ENCODE results near the gene MFAP3L. TPM values are rescaled to one million over a fixed set of nuclear protein-coding genes. Genes with fewer than 3 reads are reported as not detected.

MFAP3L gene
- polyA plus RNA-seq, 1 donor from 2014 or later: 4.0 TPM

- H3K9ac ChIP-seq (ENCODE audit: low read length): no peak overlapping the region
- H3K36me3 ChIP-seq (ENCODE audit: insufficient read depth, low read length): no peaks in the 10 kb centered on the region
- no peak overlapping the region for H3K4me3 ChIP-seq (ENCODE audit: low read length)
- H4K20me1 ChIP-seq (ENCODE audit: insufficient read depth): no peaks in the 10 kb centered on the region
- no peaks in the 10 kb centered on the region for H3K9me2 ChIP-seq (ENCODE audit: insufficient read depth, low read length)
- H3K79me2 ChIP-seq (replicated peaks; ENCODE audit: insufficient read depth, low read length): no peaks in the 10 kb centered on the region
- H2AFZ ChIP-seq (ENCODE audit: low read depth, low read length): no peak overlapping the region
- no peaks in the 10 kb centered on the region for H3F3A ChIP-seq (ENCODE audit: insufficient read depth, low read length, poor library complexity, severe bottlenecking)
- H3K27ac ChIP-seq (ENCODE audit: low read length): no peak overlapping the region
- H3K9me3 ChIP-seq (ENCODE audit: low read length): no peaks in the 10 kb centered on the region
- TF ChIP-seq POLR2AphosphoS5 (IDR thresholded peaks at IDR 0.05) (no peak), EP300 (conservative IDR thresholded peaks at IDR 0.05; ENCODE audit: poor library complexity, severe bottlenecking) (no peak), RAD21 (conservative IDR thresholded peaks at IDR 0.05) (no peak), MXI1 (conservative IDR thresholded peaks at IDR 0.05; ENCODE audit: poor library complexity, severe bottlenecking) (no peak), CTCF (IDR thresholded peaks at IDR 0.05; ENCODE audit: poor library complexity, severe bottlenecking) (no peak), REST (IDR thresholded peaks at IDR 0.05; ENCODE audit: borderline replicate concordance) (no peak), TAF1 (IDR thresholded peaks at IDR 0.05; ENCODE audit: low read depth) (no peak), EZH2 (IDR thresholded peaks at IDR 0.05; ENCODE audit: borderline replicate concordance, insufficient read depth, low read length, poor library complexity, severe bottlenecking) (no peak), SMC3 (conservative IDR thresholded peaks at IDR 0.05; ENCODE audit: poor library complexity) (no peak)
- H3K27me3 ChIP-seq (ENCODE audit: insufficient read depth, low read depth, low read length): no peaks in the 10 kb centered on the region
- no peak overlapping the region for H3K4me2 ChIP-seq (ENCODE audit: low read length)
Observed at GRCh38 chr4:169984173-169984572, 42.0 kb downstream of the MFAP3L start.

GRCh38 chr4:169976951-169977350 is 49.2 kb downstream of the MFAP3L start:
- Histone ChIP-seq H3F3A (ENCODE audit: insufficient read depth, low read length, poor library complexity, severe bottlenecking) (no peaks in the 10 kb centered on the region), H4K20me1 (ENCODE audit: insufficient read depth) (no peaks in the 10 kb centered on the region), H3K79me2 (replicated peaks; ENCODE audit: insufficient read depth, low read length) (no peaks in the 10 kb centered on the region), H3K9me2 (ENCODE audit: insufficient read depth, low read length) (no peaks in the 10 kb centered on the region), H3K9me3 (ENCODE audit: low read length) (no peaks in the 10 kb centered on the region), H2AFZ (ENCODE audit: low read depth, low read length) (no peak overlapping the region), H3K36me3 (ENCODE audit: insufficient read depth, low read length) (no peaks in the 10 kb centered on the region), H3K27me3 (ENCODE audit: insufficient read depth, low read depth, low read length) (no peaks in the 10 kb centered on the region), H3K4me3 (ENCODE audit: low read length) (no peak overlapping the region), H3K4me2 (ENCODE audit: low read length) (no peak overlapping the region), H3K9ac (ENCODE audit: low read length) (no peak overlapping the region), H3K27ac (ENCODE audit: low read length) (no peak overlapping the region)
- TF ChIP-seq CTCF (IDR thresholded peaks at IDR 0.05; ENCODE audit: poor library complexity, severe bottlenecking): no peak
- TF ChIP-seq SMC3 (conservative IDR thresholded peaks at IDR 0.05; ENCODE audit: poor library complexity): no peak
- no peak for TF ChIP-seq RAD21 (conservative IDR thresholded peaks at IDR 0.05)
- no peak for TF ChIP-seq TAF1 (IDR thresholded peaks at IDR 0.05; ENCODE audit: low read depth)
- TF ChIP-seq REST (IDR thresholded peaks at IDR 0.05; ENCODE audit: borderline replicate concordance): no peak
- no peak for TF ChIP-seq EP300 (conservative IDR thresholded peaks at IDR 0.05; ENCODE audit: poor library complexity, severe bottlenecking)
- TF ChIP-seq POLR2AphosphoS5 (IDR thresholded peaks at IDR 0.05): no peak
- no peak for TF ChIP-seq EZH2 (IDR thresholded peaks at IDR 0.05; ENCODE audit: borderline replicate concordance, insufficient read depth, low read length, poor library complexity, severe bottlenecking)
- no peak for TF ChIP-seq MXI1 (conservative IDR thresholded peaks at IDR 0.05; ENCODE audit: poor library complexity, severe bottlenecking)

All from neural cell (in vitro differentiated cells).